OCI-LY7 (cell line): ENCODE data around the gene SYDE1. TPM values are rescaled to one million over a fixed set of nuclear protein-coding genes. Genes with fewer than 3 reads are reported as not detected.
"Not testable (repeated sequence)": the region's sequence is repeated elsewhere in the genome, so short reads cannot be mapped to it uniquely, and the experiment has no call there.

Experiments used
- Bru-seq: library from RNA; stranded (reverse); fragments of 400-500 nt; gene quantifications from one replicate; lab custom pipeline; 2021; lab: Mats Ljungman, UMichigan
- BruChase-seq, 2 experiments: library from RNA; stranded (reverse); fragments of 400-500 nt; gene quantifications; one replicate each; lab custom pipeline; 2021; lab: Mats Ljungman, UMichigan
- BruUV-seq: library from RNA; stranded (reverse); fragments of 400-500 nt; replicated peaks from 2 replicates; lab custom pipeline; 2021; lab: Mats Ljungman, UMichigan
- CTCF ChIA-PET: fragments of 300-600 bp; sonication (Branson Sonifier 250); formaldehyde crosslinking; loops from one replicate; lab custom pipeline; 2022; ENCODE audit warnings: antibody characterized with exemption; ENCODE audit not compliant: unreplicated experiment; lab: Charles Lee
- POLR2A ChIA-PET: fragments of 300-600 bp; sonication (Branson Sonifier 250); formaldehyde crosslinking; loops from one replicate; lab custom pipeline; 2022; ENCODE audit warnings: antibody characterized with exemption; lab: Charles Lee
- DNase-seq: peaks from one replicate; pipeline ENCODE4 v3.0.0-alpha.2; 2015; ENCODE audit warnings: low spot score
- H2AFZ ChIP-seq: fragments of 200-600 bp; sonication (generic), shearing (Covaris generic); 2 replicates; pipeline ENCODE4 v1.6.1; 2014; ENCODE audit warnings: mild to moderate bottlenecking, antibody characterized with exemption, low read length, moderate library complexity
- H3K27ac ChIP-seq: fragments of 200-600 bp; sonication (generic); 2 replicates; pipeline ENCODE4 v1.5.1; 2014; ENCODE audit warnings: mixed run types, low read depth, mild to moderate bottlenecking, moderate library complexity, low read length, inconsistent platforms; ENCODE audit not compliant: poor library complexity, severe bottlenecking
- H3K36me3 ChIP-seq: fragments of 200-600 bp; sonication (generic); 2 replicates; pipeline ENCODE4 v1.6.1; 2014; ENCODE audit warnings: mild to moderate bottlenecking, antibody characterized with exemption, low read length, moderate library complexity, mixed read lengths; ENCODE audit not compliant: insufficient read depth
- H3K4me1 ChIP-seq: fragments of 200-600 bp; sonication (generic); 2 replicates; pipeline ENCODE4 v1.5.1; 2014; ENCODE audit warnings: mild to moderate bottlenecking, low read length; ENCODE audit not compliant: insufficient read depth, poor library complexity, severe bottlenecking
- H3K4me2 ChIP-seq: fragments of 200-600 bp; sonication (generic); 2 replicates; pipeline ENCODE4 v1.6.1; 2014; ENCODE audit warnings: mild to moderate bottlenecking, low read length
- H3K4me3 ChIP-seq: fragments of 200-600 bp; sonication (generic); 2 replicates; pipeline ENCODE4 v1.5.1; 2014; ENCODE audit warnings: mild to moderate bottlenecking, low read depth, low read length; ENCODE audit not compliant: poor library complexity, severe bottlenecking
- H3K79me2 ChIP-seq: fragments of 200-600 bp; sonication (generic); 2 replicates; pipeline ENCODE4 v1.6.1; 2016; ENCODE audit warnings: low read depth, mild to moderate bottlenecking, low read length, moderate library complexity, mixed read lengths; ENCODE audit not compliant: insufficient read depth
- H3K9me2 ChIP-seq: fragments of 200-600 bp; sonication (generic); 2 replicates; pipeline ENCODE4 v1.6.1; 2016; ENCODE audit warnings: mild to moderate bottlenecking, low read length, mixed read lengths; ENCODE audit not compliant: insufficient read depth
- H3K9me3 ChIP-seq: fragments of 200-600 bp; sonication (generic); 2 replicates; pipeline ENCODE4 v1.6.1; 2014; ENCODE audit warnings: mild to moderate bottlenecking, mixed run types, low read length, mixed read lengths
- H4K20me1 ChIP-seq: fragments of 200-600 bp; sonication (generic); 2 replicates; pipeline ENCODE4 v1.6.1; 2014; ENCODE audit warnings: mild to moderate bottlenecking, antibody characterized with exemption, low read length, moderate library complexity, mixed read lengths; ENCODE audit not compliant: insufficient read depth
- EZH2phosphoT487 ChIP-seq: fragments of 200-600 bp; sonication (generic); IDR thresholded peaks from 2 replicates; pipeline ENCODE4 v1.6.1; 2018; ENCODE audit warnings: low read depth, borderline replicate concordance, mild to moderate bottlenecking, mixed run types, antibody characterized with exemption, low read length, moderate library complexity, mixed read lengths
- intact Hi-C: fragments of 100-400 bp; cut with micrococcal nuclease; formaldehyde crosslinking; loops from one replicate; pipeline ENCODE4 v1.10.0; 2022; ENCODE audit not compliant: unreplicated experiment
- long read RNA-seq: library from polyadenylated mRNA; stranded (forward); transcript quantifications from one replicate; pipeline ENCODE4 v2.0.0, GENCODE V29; 2022
- total RNA-seq, 2 experiments: library from RNA; depleted of rRNA in 1 of 2; stranded (reverse); fragments of >200 nt in 1 of 2; shearing (Covaris generic) in 1 of 2; gene quantifications; 2 replicates each; pipeline ENCODE4 v1.2.3, GENCODE V29; 2014 to 2022
- TF ChIP-seq, protein P1 (sequence below): fragments of 200-600 bp; sonication (generic); conservative IDR thresholded peaks from 2 replicates; pipeline ENCODE4 v1.5.1; 2014; ENCODE audit warnings: mild to moderate bottlenecking, antibody characterized with exemption, low read length, moderate library complexity, mixed read lengths

Gene SYDE1, protein sequence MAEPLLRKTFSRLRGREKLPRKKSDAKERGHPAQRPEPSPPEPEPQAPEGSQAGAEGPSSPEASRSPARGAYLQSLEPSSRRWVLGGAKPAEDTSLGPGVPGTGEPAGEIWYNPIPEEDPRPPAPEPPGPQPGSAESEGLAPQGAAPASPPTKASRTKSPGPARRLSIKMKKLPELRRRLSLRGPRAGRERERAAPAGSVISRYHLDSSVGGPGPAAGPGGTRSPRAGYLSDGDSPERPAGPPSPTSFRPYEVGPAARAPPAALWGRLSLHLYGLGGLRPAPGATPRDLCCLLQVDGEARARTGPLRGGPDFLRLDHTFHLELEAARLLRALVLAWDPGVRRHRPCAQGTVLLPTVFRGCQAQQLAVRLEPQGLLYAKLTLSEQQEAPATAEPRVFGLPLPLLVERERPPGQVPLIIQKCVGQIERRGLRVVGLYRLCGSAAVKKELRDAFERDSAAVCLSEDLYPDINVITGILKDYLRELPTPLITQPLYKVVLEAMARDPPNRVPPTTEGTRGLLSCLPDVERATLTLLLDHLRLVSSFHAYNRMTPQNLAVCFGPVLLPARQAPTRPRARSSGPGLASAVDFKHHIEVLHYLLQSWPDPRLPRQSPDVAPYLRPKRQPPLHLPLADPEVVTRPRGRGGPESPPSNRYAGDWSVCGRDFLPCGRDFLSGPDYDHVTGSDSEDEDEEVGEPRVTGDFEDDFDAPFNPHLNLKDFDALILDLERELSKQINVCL
- total RNA-seq (2014; rRNA removed; shearing (Covaris generic)) (not detected in 2 replicates), total RNA-seq (2022) (not detected in 2 replicates), Bru-seq, nascent RNA (not detected), BruChase-seq, experiment 1, labeled RNA remaining after a 6-hour chase (not detected), BruChase-seq, experiment 2, labeled RNA remaining after a 2-hour chase (not detected)
- long read RNA-seq = 0 reads

DNA sequence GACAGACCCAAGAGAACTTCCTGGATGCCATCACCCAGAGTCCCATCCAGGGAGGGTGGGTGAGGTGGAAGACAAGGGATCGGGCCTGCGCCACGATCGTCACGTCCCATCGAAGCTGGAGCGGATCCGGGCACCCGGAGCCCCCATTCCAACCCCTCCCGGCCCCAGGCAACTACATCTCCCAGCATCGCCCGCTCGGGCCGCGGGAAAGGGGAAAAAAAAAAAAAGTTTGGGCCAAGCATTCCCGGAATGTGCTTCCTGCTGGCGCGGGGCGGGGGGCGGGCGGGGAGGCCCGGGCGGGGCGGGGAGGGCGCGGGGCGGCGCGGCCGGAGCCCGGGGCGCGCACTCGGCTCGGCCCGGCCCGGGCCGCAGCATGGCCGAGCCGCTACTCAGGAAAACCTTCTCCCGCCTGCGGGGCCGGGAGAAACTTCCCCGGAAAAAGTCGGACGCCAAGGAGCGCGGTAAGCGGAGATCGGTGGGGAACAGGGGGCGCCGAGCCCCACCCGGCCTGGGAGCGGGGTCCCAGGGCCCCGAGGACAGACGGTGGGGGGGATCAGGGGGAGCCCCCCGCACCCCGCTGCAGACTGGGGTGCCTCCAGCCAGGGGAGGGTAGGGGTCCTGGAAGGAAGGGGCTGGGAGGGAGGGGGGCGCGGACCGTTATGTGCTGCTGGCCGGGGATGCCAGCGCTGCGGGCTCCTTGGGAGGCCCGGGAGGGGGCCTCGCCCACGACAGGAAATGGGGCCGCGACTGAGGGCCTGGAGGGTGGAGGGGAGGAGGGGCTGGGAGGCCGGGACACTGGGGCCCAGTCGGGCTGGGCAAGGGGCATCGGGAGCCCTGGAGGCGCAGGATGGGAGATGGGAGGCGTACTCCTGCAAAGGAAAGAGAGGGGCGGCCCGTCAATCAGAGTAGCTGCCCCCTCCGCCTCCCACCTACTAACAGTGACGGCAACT is at the start of gene SYDE1:
TSS of gene SYDE1 (plus strand) at position 341 of the 950 bp plus-strand sequence. CDS start at position 374, 33 bp downstream.
- intact Hi-C loops = no loop called here
- DNase-seq = no peak
- Histone ChIP-seq H3K4me1 (no peaks in the 10 kb centered on the region), H3K79me2 (no peaks in the 10 kb centered on the region), H3K4me3 (no peak within 1 kb of the TSS), H3K4me2 (no peak within 1 kb of the TSS), H3K27ac (no peak within 1 kb of the TSS), H4K20me1 (no peaks in the 10 kb centered on the region), H2AFZ (no peak within 1 kb of the TSS), H3K9me2 (no peaks in the 10 kb centered on the region), H3K9me3 (no peaks in the 10 kb centered on the region), H3K36me3 (no peaks in the 10 kb centered on the region)
- BruUV-seq = no TSS peak
- ChIA-PET POLR2A (no interaction called here), CTCF (no interaction called here)
- TF ChIP-seq, protein P1, sequence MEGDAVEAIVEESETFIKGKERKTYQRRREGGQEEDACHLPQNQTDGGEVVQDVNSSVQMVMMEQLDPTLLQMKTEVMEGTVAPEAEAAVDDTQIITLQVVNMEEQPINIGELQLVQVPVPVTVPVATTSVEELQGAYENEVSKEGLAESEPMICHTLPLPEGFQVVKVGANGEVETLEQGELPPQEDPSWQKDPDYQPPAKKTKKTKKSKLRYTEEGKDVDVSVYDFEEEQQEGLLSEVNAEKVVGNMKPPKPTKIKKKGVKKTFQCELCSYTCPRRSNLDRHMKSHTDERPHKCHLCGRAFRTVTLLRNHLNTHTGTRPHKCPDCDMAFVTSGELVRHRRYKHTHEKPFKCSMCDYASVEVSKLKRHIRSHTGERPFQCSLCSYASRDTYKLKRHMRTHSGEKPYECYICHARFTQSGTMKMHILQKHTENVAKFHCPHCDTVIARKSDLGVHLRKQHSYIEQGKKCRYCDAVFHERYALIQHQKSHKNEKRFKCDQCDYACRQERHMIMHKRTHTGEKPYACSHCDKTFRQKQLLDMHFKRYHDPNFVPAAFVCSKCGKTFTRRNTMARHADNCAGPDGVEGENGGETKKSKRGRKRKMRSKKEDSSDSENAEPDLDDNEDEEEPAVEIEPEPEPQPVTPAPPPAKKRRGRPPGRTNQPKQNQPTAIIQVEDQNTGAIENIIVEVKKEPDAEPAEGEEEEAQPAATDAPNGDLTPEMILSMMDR = no peak

DNA sequence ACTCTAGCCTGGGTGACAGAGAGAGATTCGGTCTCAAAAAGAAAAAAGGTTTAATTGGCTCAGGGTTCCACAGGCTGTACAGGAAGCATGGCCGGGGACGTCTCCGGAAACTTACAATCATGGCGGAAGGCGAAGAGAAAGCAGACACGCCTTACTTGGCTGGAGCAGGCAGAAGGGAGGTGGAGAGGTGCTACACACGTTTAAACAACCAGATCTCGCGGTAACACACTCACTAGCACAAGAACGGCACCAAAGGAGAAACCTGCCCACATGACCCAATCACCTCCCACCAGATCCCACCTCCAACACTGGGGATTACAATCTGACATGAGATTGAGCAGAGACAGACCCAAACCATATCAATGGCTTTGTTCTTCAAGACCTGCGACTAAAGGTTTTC is 45.2 kb upstream of the SYDE1 start:
- no peaks in the 10 kb centered on the region for H3K36me3 ChIP-seq
- no peaks in the 10 kb centered on the region for H3K9me2 ChIP-seq
- DNase-seq = no peak
- H2AFZ ChIP-seq = no peak overlapping the region
- no peak overlapping the region for H3K4me3 ChIP-seq
- CTCF ChIA-PET = no interaction called here
- H3K79me2 ChIP-seq = no peaks in the 10 kb centered on the region
- no peaks in the 10 kb centered on the region for H3K9me3 ChIP-seq
- intact Hi-C loops = no loop called here
- no peaks in the 10 kb centered on the region for H3K4me1 ChIP-seq
- no peaks in the 10 kb centered on the region for H4K20me1 ChIP-seq
- H3K4me2 ChIP-seq = no peak overlapping the region
- BruUV-seq = no TSS peak
- no peak overlapping the region for H3K27ac ChIP-seq
- POLR2A ChIA-PET = no interaction called here
- TF ChIP-seq, protein P1 = no peak
- no peak for TF ChIP-seq EZH2phosphoT487

DNA sequence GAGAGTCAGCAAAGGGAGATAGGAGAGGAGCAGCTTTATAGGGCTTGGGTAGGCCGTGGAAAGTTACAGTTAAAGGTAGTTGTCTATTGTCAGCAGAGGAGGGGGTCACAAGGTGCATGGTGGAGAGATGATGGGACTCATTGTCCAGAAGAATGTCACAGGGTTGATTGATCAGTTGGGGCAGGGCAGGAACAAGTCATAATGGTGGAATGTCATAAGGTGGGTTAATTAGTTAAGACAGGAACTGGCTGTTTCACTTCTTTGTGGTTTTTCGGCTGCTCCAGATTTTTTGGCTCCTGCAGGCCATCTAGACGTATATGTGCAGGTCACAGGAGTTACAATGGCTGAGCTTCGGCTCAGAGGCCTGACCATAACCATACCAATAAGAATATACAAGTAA is 36.8 kb upstream of the SYDE1 start:
- H3K4me2 ChIP-seq, H3K9me2 ChIP-seq, H3K36me3 ChIP-seq, BruUV-seq, H3K79me2 ChIP-seq, H2AFZ ChIP-seq, H3K9me3 ChIP-seq, H3K27ac ChIP-seq, DNase-seq, CTCF ChIA-PET, intact Hi-C loops, POLR2A ChIA-PET, H3K4me3 ChIP-seq, H4K20me1 ChIP-seq, H3K4me1 ChIP-seq: not testable (repeated sequence)
